Neural progenitor cell (in vitro differentiated cells): ENCODE results near the gene PTGER4.

Experiments
- CTCF ChIP-seq: fragments of 200-600 bp; sonication (generic); IDR thresholded peaks from 2 replicates; pipeline ENCODE4 v1.5.1; 2017; ENCODE audit warnings: antibody characterized with exemption, mild to moderate bottlenecking
- EZH2 ChIP-seq: fragments of 200-600 bp; sonication (generic); IDR thresholded peaks from 2 replicates; pipeline ENCODE4 v1.6.1; 2017; ENCODE audit warnings: antibody characterized with exemption, mild to moderate bottlenecking, moderate library complexity
- EZH2phosphoT487 ChIP-seq: fragments of 200-600 bp; sonication (generic); IDR thresholded peaks from 2 replicates; pipeline ENCODE4 v1.6.1; 2017; ENCODE audit warnings: antibody characterized with exemption

GRCh38 chr5:40652441-40653220 is 27.1 kb upstream of the PTGER4 start:
- no peak for TF ChIP-seq EZH2
- TF ChIP-seq CTCF, result no peak
- no peak for TF ChIP-seq EZH2phosphoT487
